Peyer's patch (tissue), 4 donors: ENCODE data around the gene RAPGEF2.

Experiments used
- CTCF ChIP-seq, 6 experiments: fragments of 450-650 bp in 4 of 6; fragments of 200-600 bp in 2 of 6; sonication (generic) in 1 of 6; IDR thresholded peaks; one replicate each; pipeline ENCODE4 v1.5.1; 2017 to 2019; ENCODE audit warnings: antibody characterized with exemption in 6 of 6, mild to moderate bottlenecking in 3 of 6, moderate library complexity in 1 of 6
- POLR2A ChIP-seq, 2 donors: fragments of 450-650 bp; IDR thresholded peaks; one replicate each; pipeline ENCODE4 v1.5.1; 2017; ENCODE audit warnings: antibody characterized with exemption in 2 of 2, mild to moderate bottlenecking in 2 of 2, moderate library complexity in 2 of 2

DNA sequence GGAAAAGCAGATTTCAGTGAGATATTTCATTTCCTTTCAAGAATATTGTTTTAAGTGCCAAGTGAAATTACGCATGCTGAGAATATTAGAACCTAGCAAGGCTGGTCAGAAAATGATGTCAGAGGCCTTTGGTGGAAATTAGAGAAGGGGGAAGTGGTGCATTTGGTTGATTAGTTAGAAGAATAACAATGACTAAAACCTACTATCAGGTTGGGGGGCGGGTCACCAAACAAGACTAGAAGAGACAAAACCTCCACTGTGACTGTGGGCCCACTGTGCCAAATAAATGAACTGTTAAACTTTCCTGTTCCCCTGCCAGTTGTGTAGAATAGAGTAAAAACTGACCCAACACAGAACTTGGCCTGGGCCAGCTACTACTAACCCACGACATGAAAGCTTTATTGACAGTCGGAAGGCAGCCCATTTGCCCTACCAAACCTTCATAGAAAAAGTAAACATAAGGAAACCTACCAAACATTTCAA lies 2.9 kb downstream of the RAPGEF2 start:
- TF ChIP-seq POLR2A (IDR thresholded peaks at IDR 0.05) = no peak
- TF ChIP-seq CTCF (IDR thresholded peaks at IDR 0.05) = no peak
